ENCODE data around the gene METTL1.

- no peak for TF ChIP-seq CTCF (IDR thresholded peaks at IDR 0.05; ENCODE audit: borderline replicate concordance, extremely low read depth, low read length, poor library complexity, severe bottlenecking)
- TF ChIP-seq EZH2 (IDR thresholded peaks at IDR 0.05; ENCODE audit: borderline replicate concordance, low read depth, low read length, severe bottlenecking) = no peak
Observed at GRCh38 chr12:57722716-57723629, 48.9 kb downstream of the METTL1 start.
